Mucosa of stomach (tissue), 1 donor: ENCODE data around the gene MLLT3.

Experiments used
- H3K27me3 ChIP-seq: one replicate; pipeline ENCODE4 v1.7.0; 2013; ENCODE audit warnings: mild to moderate bottlenecking, low read length; ENCODE audit not compliant: control insufficient read depth, insufficient read depth
- H3K36me3 ChIP-seq: one replicate; pipeline ENCODE4 v1.7.0; 2013; ENCODE audit warnings: low read length; ENCODE audit not compliant: control insufficient read depth, insufficient read depth
- H3K4me1 ChIP-seq: one replicate; pipeline ENCODE4 v1.7.0; 2013; ENCODE audit warnings: mild to moderate bottlenecking, low read length; ENCODE audit not compliant: control insufficient read depth, insufficient read depth
- H3K4me3 ChIP-seq: one replicate; pipeline ENCODE4 v1.7.0; 2013; ENCODE audit warnings: low read length
- H3K9ac ChIP-seq: one replicate; pipeline ENCODE4 v1.7.0; 2013; ENCODE audit warnings: mild to moderate bottlenecking, low read length, moderate library complexity
- H3K9me3 ChIP-seq: one replicate; pipeline ENCODE4 v1.7.0; 2013; ENCODE audit warnings: mild to moderate bottlenecking, low read length, moderate library complexity; ENCODE audit not compliant: control insufficient read depth
- donor health status: Pancreatic carcinoma.

MLLT3 gene

GRCh38 chr9:20649381-20649780, 27.1 kb upstream of the MLLT3 start:
- Histone ChIP-seq H3K4me1 (peaks cover 9% of the 10 kb centered on the region), H3K9me3 (no peaks in the 10 kb centered on the region), H3K36me3 (no peaks in the 10 kb centered on the region), H3K27me3 (no peaks in the 10 kb centered on the region), H3K9ac (no peak overlapping the region), H3K4me3 (no peak overlapping the region)

GRCh38 chr9:20646656-20647055, 24.4 kb upstream of the MLLT3 start:
- no peak overlapping the region for H3K4me3 ChIP-seq
- H3K9me3 ChIP-seq: no peaks in the 10 kb centered on the region
- H3K9ac ChIP-seq: no peak overlapping the region
- H3K36me3 ChIP-seq: no peaks in the 10 kb centered on the region
- no peaks in the 10 kb centered on the region for H3K27me3 ChIP-seq
- H3K4me1 ChIP-seq: peaks cover 9% of the 10 kb centered on the region

- Histone ChIP-seq H3K27me3 (no peaks in the 10 kb centered on the region), H3K9me3 (no peaks in the 10 kb centered on the region), H3K36me3 (no peaks in the 10 kb centered on the region), H3K9ac (no peak overlapping the region), H3K4me3 (no peak overlapping the region), H3K4me1 (no peaks in the 10 kb centered on the region)
Measured at GRCh38 chr9:20643660-20644059, 21.4 kb upstream of the MLLT3 start.

GRCh38 chr9:20642045-20642444, 19.7 kb upstream of the MLLT3 start:
- Histone ChIP-seq H3K4me1 (no peaks in the 10 kb centered on the region), H3K36me3 (no peaks in the 10 kb centered on the region), H3K27me3 (no peaks in the 10 kb centered on the region), H3K4me3 (no peak overlapping the region), H3K9me3 (no peaks in the 10 kb centered on the region), H3K9ac (no peak overlapping the region)

- Histone ChIP-seq H3K9me3 (no peaks in the 10 kb centered on the region), H3K4me1 (no peaks in the 10 kb centered on the region), H3K9ac (no peak overlapping the region), H3K27me3 (no peaks in the 10 kb centered on the region), H3K4me3 (no peak overlapping the region), H3K36me3 (no peaks in the 10 kb centered on the region)
Measured at GRCh38 chr9:20640331-20641187, 18.3 kb upstream of the MLLT3 start.

- Histone ChIP-seq H3K4me3 (no peak overlapping the region), H3K9ac (no peak overlapping the region), H3K9me3 (no peaks in the 10 kb centered on the region), H3K27me3 (no peaks in the 10 kb centered on the region), H3K36me3 (no peaks in the 10 kb centered on the region), H3K4me1 (no peaks in the 10 kb centered on the region)
Measured at GRCh38 chr9:20636888-20637440, 14.7 kb upstream of the MLLT3 start.

- Histone ChIP-seq H3K4me1 (no peaks in the 10 kb centered on the region), H3K36me3 (no peaks in the 10 kb centered on the region), H3K9ac (no peak overlapping the region), H3K27me3 (no peaks in the 10 kb centered on the region), H3K9me3 (no peaks in the 10 kb centered on the region), H3K4me3 (no peak overlapping the region)
Measured at GRCh38 chr9:20634895-20635294, 12.6 kb upstream of the MLLT3 start.

GRCh38 chr9:20632705-20633104, 10.4 kb upstream of the MLLT3 start:
- H3K4me1 ChIP-seq: no peaks in the 10 kb centered on the region
- H3K4me3 ChIP-seq: no peak overlapping the region
- H3K27me3 ChIP-seq: no peaks in the 10 kb centered on the region
- H3K9me3 ChIP-seq: no peaks in the 10 kb centered on the region
- no peak overlapping the region for H3K9ac ChIP-seq
- no peaks in the 10 kb centered on the region for H3K36me3 ChIP-seq

GRCh38 chr9:20630241-20630943, 8.1 kb upstream of the MLLT3 start:
- Histone ChIP-seq H3K27me3 (no peaks in the 10 kb centered on the region), H3K4me1 (no peaks in the 10 kb centered on the region), H3K9me3 (no peaks in the 10 kb centered on the region), H3K36me3 (no peaks in the 10 kb centered on the region), H3K4me3 (no peak overlapping the region), H3K9ac (no peak overlapping the region)

- Histone ChIP-seq H3K9me3 (no peaks in the 10 kb centered on the region), H3K36me3 (no peaks in the 10 kb centered on the region), H3K27me3 (no peaks in the 10 kb centered on the region), H3K4me3 (peak overlapping the region; percentile 5), H3K9ac (no peak overlapping the region), H3K4me1 (peaks cover 2% of the 10 kb centered on the region)
Measured at GRCh38 chr9:20625003-20625349, 2.7 kb upstream of the MLLT3 start.

GRCh38 chr9:20624201-20625002, 2.1 kb upstream of the MLLT3 start:
- H3K27me3 ChIP-seq: no peaks in the 10 kb centered on the region
- peak overlapping the region; percentile 70 for H3K4me3 ChIP-seq
- H3K36me3 ChIP-seq: no peaks in the 10 kb centered on the region
- peaks cover 8% of the 10 kb centered on the region for H3K4me1 ChIP-seq
- peak overlapping the region; percentile 77 for H3K9ac ChIP-seq
- H3K9me3 ChIP-seq: no peaks in the 10 kb centered on the region

- Histone ChIP-seq H3K36me3 (no peaks in the 10 kb centered on the region), H3K27me3 (no peaks in the 10 kb centered on the region), H3K9ac (peak overlapping the region; percentile 77), H3K4me1 (peaks cover 12% of the 10 kb centered on the region), H3K9me3 (no peaks in the 10 kb centered on the region), H3K4me3 (peak overlapping the region; percentile 70)
Measured at GRCh38 chr9:20623748-20624124, 1.4 kb upstream of the MLLT3 start.
